Measurements from ENCODE around the gene CAPN2.

- TF ChIP-seq CSDC2 (CRISPR knock-in tag; IDR thresholded peaks at IDR 0.05) (no peak), GLIS3 (CRISPR knock-in tag; IDR thresholded peaks at IDR 0.05) (no peak), ZNF70 (CRISPR knock-in tag; IDR thresholded peaks at IDR 0.05) (no peak), TSHZ2 (CRISPR knock-in tag; IDR thresholded peaks at IDR 0.05) (no peak), SNAI2 (CRISPR knock-in tag; IDR thresholded peaks at IDR 0.05) (no peak), ZNF8 (CRISPR knock-in tag; IDR thresholded peaks at IDR 0.05) (no peak), ZFP3 (CRISPR knock-in tag; IDR thresholded peaks at IDR 0.05) (no peak), ARNTL (CRISPR knock-in tag; IDR thresholded peaks at IDR 0.05; ENCODE audit: borderline replicate concordance, low read depth) (no peak), CREB5 (CRISPR knock-in tag; IDR thresholded peaks at IDR 0.05; ENCODE audit: low read depth) (no peak), PATZ1 (CRISPR knock-in tag; IDR thresholded peaks at IDR 0.05; ENCODE audit: borderline replicate concordance) (no peak), CSRNP3 (CRISPR knock-in tag; IDR thresholded peaks at IDR 0.05) (no peak)
Observed at GRCh38 chr1:223755992-223756775, 43.8 kb downstream of the CAPN2 start.

Measured in SK-N-SH treated with all-trans-retinoic acid at 6 μM for 48 hours (cell line).